B cell (primary cell): ENCODE measurements around the gene SFSWAP. TPM values are rescaled to one million over a fixed set of nuclear protein-coding genes. Genes with fewer than 3 reads are reported as not detected.

Experiments
- ATAC-seq: fragments of 200-7000 bp; cut with Tn5 transposase; one replicate; pipeline ENCODE4 v1.10.0; 2021; ENCODE audit warnings: low read depth, mild to moderate bottlenecking, moderate number of reproducible peaks, moderate library complexity
- CTCF ChIA-PET: fragments of 350-600 bp; sonication (Branson Sonifier 250); formaldehyde crosslinking; loops from one replicate; lab custom pipeline; 2021; ENCODE audit warnings: antibody characterized with exemption, inconsistent platforms; lab: Charles Lee
- POLR2A ChIA-PET: fragments of 350-600 bp; sonication (Branson Sonifier 250); formaldehyde crosslinking; loops from one replicate; lab custom pipeline; 2021; ENCODE audit warnings: antibody characterized with exemption; lab: Charles Lee
- DNase-seq: peaks from one replicate; pipeline ENCODE4 v3.0.0; 2013
- H2AFZ ChIP-seq: 2 replicates; pipeline ENCODE4 v1.6.1; 2012; ENCODE audit warnings: mild to moderate bottlenecking, low read depth, low read length; ENCODE audit not compliant: insufficient read depth, poor library complexity, severe bottlenecking
- H3K27ac ChIP-seq, 2 donors: 1 replicate in 1 of 2; 2 replicates in 1 of 2; pipeline ENCODE4 v1.5.1; 2012 to 2013; ENCODE audit warnings: low read length in 2 of 2, mild to moderate bottlenecking in 2 of 2, moderate library complexity in 1 of 2
- H3K27me3 ChIP-seq, 4 experiments: fragments of 200-600 bp in 1 of 4; sonication (generic) in 1 of 4; replicated peaks in 1 of 4; 1 replicate in 2 of 4; 2 replicates in 2 of 4; pipeline versions ENCODE4 v1.6.1 to v1.7.0; 2013 to 2016; ENCODE audit warnings: low read length in 3 of 4, mild to moderate bottlenecking in 2 of 4, mixed read lengths in 1 of 4, moderate library complexity in 1 of 4; ENCODE audit not compliant: insufficient read depth in 4 of 4, control insufficient read depth in 3 of 4; ENCODE audit errors: control extremely low read depth in 1 of 4
- H3K36me3 ChIP-seq, 2 experiments: replicated peaks in 1 of 2; 1 replicate in 1 of 2; 2 replicates in 1 of 2; pipeline versions ENCODE4 v1.6.1 to v1.7.1; 2013; ENCODE audit warnings: low read length in 1 of 2; ENCODE audit not compliant: insufficient read depth in 2 of 2, control insufficient read depth in 1 of 2; ENCODE audit errors: control extremely low read depth in 1 of 2, extremely low read depth in 1 of 2
- H3K4me1 ChIP-seq, 2 donors: fragments of 200-600 bp in 1 of 2; sonication (generic) in 1 of 2; 1 replicate in 1 of 2; 2 replicates in 1 of 2; pipeline versions ENCODE4 v1.5.1 to v1.6.1; 2013 to 2017; ENCODE audit warnings: low read length in 2 of 2; ENCODE audit not compliant: control insufficient read depth in 2 of 2, insufficient read depth in 2 of 2
- H3K4me2 ChIP-seq: replicated peaks from 2 replicates; pipeline ENCODE3; 2012; ENCODE audit warnings: mild to moderate bottlenecking, low read depth, low read length; ENCODE audit not compliant: poor library complexity, severe bottlenecking
- H3K4me3 ChIP-seq, 5 experiments: fragments of 200-600 bp in 1 of 5; sonication (generic) in 1 of 5; 1 replicate in 3 of 5; 2 replicates in 2 of 5; pipeline versions ENCODE4 v1.5.1 to v1.7.0; 2011 to 2016; ENCODE audit warnings: low read length in 4 of 5, mild to moderate bottlenecking in 4 of 5, low read depth in 2 of 5, control low read depth in 1 of 5, moderate library complexity in 1 of 5; ENCODE audit not compliant: insufficient read depth in 1 of 5; ENCODE audit errors: control extremely low read depth in 1 of 5, extremely low read depth in 1 of 5
- H3K79me2 ChIP-seq: fragments of 200-600 bp; sonication (generic); one replicate; pipeline ENCODE4 v1.6.0; 2016; ENCODE audit warnings: low read length; ENCODE audit not compliant: control insufficient read depth, insufficient read depth
- H3K9ac ChIP-seq: fragments of 200-600 bp; sonication (generic); 2 replicates; pipeline ENCODE4 v1.6.1; 2017; ENCODE audit warnings: mild to moderate bottlenecking, low read length, moderate library complexity
- H3K9me3 ChIP-seq, 3 donors: one replicate each; pipeline versions ENCODE4 v1.6.1 to v1.7.1; 2013; ENCODE audit warnings: low read length in 2 of 3; ENCODE audit not compliant: control insufficient read depth in 2 of 3, insufficient read depth in 1 of 3; ENCODE audit errors: control extremely low read depth in 1 of 3
- H4K20me1 ChIP-seq: 2 replicates; pipeline ENCODE4 v1.6.0; 2012; ENCODE audit warnings: mild to moderate bottlenecking, low read length; ENCODE audit not compliant: insufficient read depth, control insufficient read depth, poor library complexity, severe bottlenecking
- H3K27ac Mint-ChIP-seq: one replicate; pipeline ENCODE4 v1.8.0; 2021; ENCODE audit warnings: mixed read lengths
- H3K27me3 Mint-ChIP-seq: one replicate; pipeline ENCODE4 v1.8.0; 2021; ENCODE audit warnings: mixed read lengths
- H3K4me1 Mint-ChIP-seq: one replicate; pipeline ENCODE4 v1.8.0; 2021; ENCODE audit warnings: mixed read lengths
- H3K4me3 Mint-ChIP-seq: one replicate; pipeline ENCODE4 v1.8.0; 2021; ENCODE audit warnings: mixed read lengths
- H3K9me3 Mint-ChIP-seq: one replicate; pipeline ENCODE4 v1.8.0; 2022; ENCODE audit warnings: mixed read lengths; ENCODE audit not compliant: insufficient read depth
- EZH2 ChIP-seq: IDR thresholded peaks from 2 replicates; pipeline ENCODE4 v1.6.1; 2012; ENCODE audit warnings: borderline replicate concordance, low read depth, mild to moderate bottlenecking, moderate library complexity, low read length; ENCODE audit not compliant: insufficient read depth, poor library complexity, severe bottlenecking
- WGBS: methylation state at CpG from one replicate; pipeline ENCODE4 v1.1.5; 2013; ENCODE audit warnings: missing lambda C conversion rate; ENCODE audit not compliant: insufficient coverage; 5-methylcytosine and 5-hydroxymethylcytosine counted together
- intact Hi-C: fragments of 100-400 bp; cut with micrococcal nuclease; formaldehyde crosslinking; loops from one replicate; pipeline ENCODE4 v1.10.0; 2022
- polyA plus RNA-seq: library from polyadenylated mRNA; depleted of rRNA; stranded (reverse); fragments of >200 nt; gene quantifications from 2 replicates; pipeline ENCODE4 v1.2.3, GENCODE V29; 2012
- total RNA-seq, 2 donors: library from RNA; stranded (reverse); fragments of 120-200 nt in 1 of 2; gene quantifications; 1 replicate in 1 of 2; 2 replicates in 1 of 2; pipeline versions ENCODE4 v1.2.3 to v1.2.4, GENCODE V29; 2013 to 2022
- TF ChIP-seq, protein P1 (sequence below): fragments of 200-600 bp; IDR thresholded peaks from one replicate; pipeline ENCODE4 v1.8.0; 2022; ENCODE audit warnings: antibody characterized with exemption, mild to moderate bottlenecking

SFSWAP gene
- total and polyA plus RNA-seq, 2 donors (not counting 1 experiment from before 2014, with no cell fraction given) = 69.3 to 122 TPM

DNA sequence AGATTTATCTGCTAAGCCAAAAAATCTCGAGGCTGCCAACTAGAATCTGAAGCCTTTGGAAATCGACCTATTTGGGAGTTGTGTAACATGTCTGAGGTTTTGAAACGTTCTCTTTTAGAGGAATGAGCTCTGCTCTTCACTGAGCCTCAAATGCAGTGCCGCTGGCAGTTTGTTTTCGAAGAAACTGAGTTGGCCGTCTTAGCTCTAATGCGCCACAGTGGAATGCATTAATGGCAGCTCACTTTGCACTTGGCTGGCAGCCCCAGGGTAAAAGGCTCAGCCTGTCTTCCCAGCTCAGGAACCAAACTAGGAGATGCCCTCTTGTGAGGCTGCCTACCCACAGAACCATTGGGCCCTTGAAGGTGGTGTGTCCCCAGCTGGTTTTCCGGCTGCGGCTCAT is 53.8 kb downstream of the SFSWAP start:
- ChIA-PET CTCF (interaction anchor here (1.4 to 1.7 kb wide), 2 partner anchors 10 to 12 kb away, joined by 3 to 10 read pairs; no protein-coding TSS in a partner anchor), POLR2A (no interaction called here)
- H4K20me1 ChIP-seq = no peaks in the 10 kb centered on the region
- peaks cover 31% of the 10 kb centered on the region for H3K4me1 Mint-ChIP-seq
- peaks cover 2 to 38% of the 10 kb centered on the region in 2 experiments for H3K36me3 ChIP-seq
- H3K9ac ChIP-seq = no peak overlapping the region
- intact Hi-C loops = loop anchor here (10.0 kb wide), 1 partner anchor 130 kb away; the partner anchor contains the start of gene ULK1
- H3K4me1 ChIP-seq = peaks cover 13 to 18% of the 10 kb centered on the region in 2 donors
- H3K4me2 ChIP-seq = no peak overlapping the region
- H3K27me3 Mint-ChIP-seq = no peaks in the 10 kb centered on the region
- H2AFZ ChIP-seq = no peak overlapping the region
- 98% methylated on average over 6 of the region's 9 CpGs for WGBS
- H3K27me3 ChIP-seq = no peaks in the 10 kb centered on the region
- H3K4me3 ChIP-seq = no peak overlapping the region
- TF ChIP-seq, protein P1, sequence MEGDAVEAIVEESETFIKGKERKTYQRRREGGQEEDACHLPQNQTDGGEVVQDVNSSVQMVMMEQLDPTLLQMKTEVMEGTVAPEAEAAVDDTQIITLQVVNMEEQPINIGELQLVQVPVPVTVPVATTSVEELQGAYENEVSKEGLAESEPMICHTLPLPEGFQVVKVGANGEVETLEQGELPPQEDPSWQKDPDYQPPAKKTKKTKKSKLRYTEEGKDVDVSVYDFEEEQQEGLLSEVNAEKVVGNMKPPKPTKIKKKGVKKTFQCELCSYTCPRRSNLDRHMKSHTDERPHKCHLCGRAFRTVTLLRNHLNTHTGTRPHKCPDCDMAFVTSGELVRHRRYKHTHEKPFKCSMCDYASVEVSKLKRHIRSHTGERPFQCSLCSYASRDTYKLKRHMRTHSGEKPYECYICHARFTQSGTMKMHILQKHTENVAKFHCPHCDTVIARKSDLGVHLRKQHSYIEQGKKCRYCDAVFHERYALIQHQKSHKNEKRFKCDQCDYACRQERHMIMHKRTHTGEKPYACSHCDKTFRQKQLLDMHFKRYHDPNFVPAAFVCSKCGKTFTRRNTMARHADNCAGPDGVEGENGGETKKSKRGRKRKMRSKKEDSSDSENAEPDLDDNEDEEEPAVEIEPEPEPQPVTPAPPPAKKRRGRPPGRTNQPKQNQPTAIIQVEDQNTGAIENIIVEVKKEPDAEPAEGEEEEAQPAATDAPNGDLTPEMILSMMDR = no peak
- no peak for TF ChIP-seq EZH2
- H3K9me3 Mint-ChIP-seq = no peaks in the 10 kb centered on the region
- no peak for DNase-seq
- peaks cover 3% of the 10 kb centered on the region for H3K79me2 ChIP-seq
- H3K27ac ChIP-seq = no peak overlapping the region
- no peak overlapping the region for H3K27ac Mint-ChIP-seq
- no peak overlapping the region for H3K4me3 Mint-ChIP-seq
- H3K9me3 ChIP-seq = no peaks in the 10 kb centered on the region
- ATAC-seq = no peak

DNA sequence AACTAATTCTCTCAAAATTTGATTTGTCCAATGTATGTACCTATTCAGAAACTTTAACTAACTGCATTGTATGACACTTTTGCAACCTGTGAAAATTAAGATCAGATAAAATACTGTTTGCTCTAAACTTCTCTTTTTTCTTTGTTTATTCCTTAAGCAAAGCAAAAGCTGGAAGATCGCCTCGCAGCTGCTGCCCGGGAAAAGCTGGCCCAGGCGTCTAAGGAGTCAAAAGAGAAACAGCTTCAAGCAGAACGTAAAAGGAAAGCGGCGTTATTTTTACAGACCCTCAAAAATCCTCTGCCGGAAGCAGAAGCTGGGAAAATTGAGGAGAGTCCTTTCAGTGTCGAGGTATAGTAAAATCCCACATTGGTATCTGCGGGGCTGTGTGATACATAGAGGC is 55.1 kb downstream of the SFSWAP start:
- no peaks in the 10 kb centered on the region for H3K27me3 Mint-ChIP-seq
- Histone ChIP-seq H3K4me3 (no peak overlapping the region), H3K27me3 (no peaks in the 10 kb centered on the region), H3K27ac (peak overlapping the region in 1 of 2 donors; percentile 48), H3K9me3 (no peaks in the 10 kb centered on the region), H2AFZ (no peak overlapping the region), H3K4me1 (peaks cover 22 to 24% of the 10 kb centered on the region in 2 donors), H4K20me1 (no peaks in the 10 kb centered on the region), H3K36me3 (peaks cover 2 to 43% of the 10 kb centered on the region in 2 experiments), H3K9ac (no peak overlapping the region), H3K79me2 (peaks cover 3% of the 10 kb centered on the region), H3K4me2 (peak overlapping the region; percentile 63)
- TF ChIP-seq, protein P1 = no peak
- no peak for TF ChIP-seq EZH2
- intact Hi-C loops = loop anchor here (1.0 to 10.0 kb wide), 2 partner anchors 8 to 129 kb away; partner anchors contain the start of gene ULK1
- H3K9me3 Mint-ChIP-seq = no peaks in the 10 kb centered on the region
- WGBS = 85% methylated on average over 7 of the region's 10 CpGs
- peak overlapping the region; percentile 49 for H3K4me3 Mint-ChIP-seq
- peak overlapping the region; percentile 90 for H3K27ac Mint-ChIP-seq
- CTCF ChIA-PET = interaction anchor here (1.0 to 1.3 kb wide), 3 partner anchors 11 to 184 kb away, joined by 3 to 5 read pairs (median 3); partner anchors contain the start of gene EP400
- ATAC-seq = no peak
- DNase-seq = no peak
- POLR2A ChIA-PET = interaction anchor here (0.8 kb wide), 1 partner anchor 10 kb away, joined by 3 read pairs; no protein-coding TSS in a partner anchor
- peaks cover 40% of the 10 kb centered on the region for H3K4me1 Mint-ChIP-seq
